ENCODE measurements around the gene SPSB1. TPM values are rescaled to one million over a fixed set of nuclear protein-coding genes. Genes with fewer than 3 reads are reported as not detected.
A peak's percentile ranks its signal among the peaks of the same experiment; 100 is the strongest.

SPSB1 gene
- total RNA-seq, 1 donor from 2014 or later, result 22.0 TPM

DNA sequence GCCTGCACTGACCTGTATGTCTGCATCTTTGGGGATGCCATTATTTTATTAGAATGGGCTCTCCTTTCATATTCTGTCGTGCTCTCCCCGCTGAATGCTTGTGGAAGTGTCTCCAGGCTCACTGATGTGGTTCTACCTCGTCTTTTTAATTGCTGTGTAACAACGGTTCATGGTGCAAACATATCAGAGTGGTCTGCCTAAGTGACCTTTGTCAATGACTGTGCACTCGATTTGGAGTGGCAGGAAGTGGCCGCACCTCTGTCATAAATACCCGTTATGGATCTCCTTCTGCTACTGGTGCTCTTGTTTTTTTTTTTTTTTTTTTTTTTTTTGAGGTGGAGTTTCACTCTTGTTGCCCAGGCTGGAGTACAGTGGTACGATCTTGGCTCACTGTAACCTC, 38.3 kb downstream of the SPSB1 start:
- H3K27me3 Mint-ChIP-seq (ENCODE audit: low read depth), result no peaks in the 10 kb centered on the region
- TF ChIP-seq, protein P1, sequence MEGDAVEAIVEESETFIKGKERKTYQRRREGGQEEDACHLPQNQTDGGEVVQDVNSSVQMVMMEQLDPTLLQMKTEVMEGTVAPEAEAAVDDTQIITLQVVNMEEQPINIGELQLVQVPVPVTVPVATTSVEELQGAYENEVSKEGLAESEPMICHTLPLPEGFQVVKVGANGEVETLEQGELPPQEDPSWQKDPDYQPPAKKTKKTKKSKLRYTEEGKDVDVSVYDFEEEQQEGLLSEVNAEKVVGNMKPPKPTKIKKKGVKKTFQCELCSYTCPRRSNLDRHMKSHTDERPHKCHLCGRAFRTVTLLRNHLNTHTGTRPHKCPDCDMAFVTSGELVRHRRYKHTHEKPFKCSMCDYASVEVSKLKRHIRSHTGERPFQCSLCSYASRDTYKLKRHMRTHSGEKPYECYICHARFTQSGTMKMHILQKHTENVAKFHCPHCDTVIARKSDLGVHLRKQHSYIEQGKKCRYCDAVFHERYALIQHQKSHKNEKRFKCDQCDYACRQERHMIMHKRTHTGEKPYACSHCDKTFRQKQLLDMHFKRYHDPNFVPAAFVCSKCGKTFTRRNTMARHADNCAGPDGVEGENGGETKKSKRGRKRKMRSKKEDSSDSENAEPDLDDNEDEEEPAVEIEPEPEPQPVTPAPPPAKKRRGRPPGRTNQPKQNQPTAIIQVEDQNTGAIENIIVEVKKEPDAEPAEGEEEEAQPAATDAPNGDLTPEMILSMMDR (IDR thresholded peaks at IDR 0.05; ENCODE audit: unreplicated experiment), result no peak
- peaks cover 16% of the 10 kb centered on the region for H3K4me1 Mint-ChIP-seq
- H3K9me3 Mint-ChIP-seq, result no peaks in the 10 kb centered on the region
- H3K27ac Mint-ChIP-seq, result no peak overlapping the region
- H3K4me3 Mint-ChIP-seq, result no peak overlapping the region
- H3K36me3 Mint-ChIP-seq, result peaks cover 5% of the 10 kb centered on the region
- DNase-seq (ENCODE audit: low spot score in 2 of 2, unreplicated experiment in 2 of 2), result no peak

DNA sequence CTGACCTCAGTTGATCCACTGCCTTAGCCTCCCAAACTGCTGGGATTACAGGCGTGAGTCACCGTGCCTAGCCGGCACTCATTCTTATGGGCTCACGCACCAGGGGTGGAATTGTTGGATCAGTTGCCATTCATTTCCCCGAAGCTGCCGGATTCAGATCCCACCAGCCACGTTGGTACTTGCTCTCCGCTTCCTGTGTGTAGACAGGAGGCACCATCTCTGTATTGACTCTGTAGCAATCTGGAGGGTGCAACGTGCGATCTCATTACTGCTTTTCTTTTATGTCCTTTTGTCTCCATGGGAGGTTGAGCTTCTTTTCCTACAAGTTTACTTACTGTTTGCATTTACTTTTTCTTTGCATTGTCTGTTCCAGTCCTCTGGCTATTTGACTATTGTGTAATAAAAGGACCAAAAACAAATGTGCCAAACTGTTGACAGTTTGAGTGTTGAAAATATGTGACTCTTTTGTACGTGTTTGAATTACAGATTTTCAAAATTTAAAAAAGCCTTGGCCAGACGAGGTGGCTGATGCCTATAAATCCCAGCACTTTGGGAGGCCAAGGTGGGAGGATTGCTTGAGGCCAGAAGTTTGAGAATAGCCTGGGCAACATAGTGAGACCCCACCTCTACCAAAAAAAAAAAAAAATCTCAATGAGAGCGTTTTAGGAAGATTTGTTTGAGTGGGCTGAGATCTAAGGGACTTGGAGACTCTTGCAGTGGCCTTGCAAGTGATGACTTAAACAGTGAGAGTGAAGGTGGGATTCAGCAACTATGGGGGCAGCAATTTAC, 39.1 kb downstream of the SPSB1 start:
- H3K36me3 Mint-ChIP-seq, result peaks cover 5% of the 10 kb centered on the region
- H3K4me3 Mint-ChIP-seq, result no peak overlapping the region
- peaks cover 11% of the 10 kb centered on the region for H3K4me1 Mint-ChIP-seq
- DNase-seq (ENCODE audit: low spot score in 2 of 2, unreplicated experiment in 2 of 2), result no peak
- no peaks in the 10 kb centered on the region for H3K9me3 Mint-ChIP-seq
- no peaks in the 10 kb centered on the region for H3K27me3 Mint-ChIP-seq (ENCODE audit: low read depth)
- no peak overlapping the region for H3K27ac Mint-ChIP-seq
- TF ChIP-seq, protein P1 (IDR thresholded peaks at IDR 0.05; ENCODE audit: unreplicated experiment), result no peak

DNA sequence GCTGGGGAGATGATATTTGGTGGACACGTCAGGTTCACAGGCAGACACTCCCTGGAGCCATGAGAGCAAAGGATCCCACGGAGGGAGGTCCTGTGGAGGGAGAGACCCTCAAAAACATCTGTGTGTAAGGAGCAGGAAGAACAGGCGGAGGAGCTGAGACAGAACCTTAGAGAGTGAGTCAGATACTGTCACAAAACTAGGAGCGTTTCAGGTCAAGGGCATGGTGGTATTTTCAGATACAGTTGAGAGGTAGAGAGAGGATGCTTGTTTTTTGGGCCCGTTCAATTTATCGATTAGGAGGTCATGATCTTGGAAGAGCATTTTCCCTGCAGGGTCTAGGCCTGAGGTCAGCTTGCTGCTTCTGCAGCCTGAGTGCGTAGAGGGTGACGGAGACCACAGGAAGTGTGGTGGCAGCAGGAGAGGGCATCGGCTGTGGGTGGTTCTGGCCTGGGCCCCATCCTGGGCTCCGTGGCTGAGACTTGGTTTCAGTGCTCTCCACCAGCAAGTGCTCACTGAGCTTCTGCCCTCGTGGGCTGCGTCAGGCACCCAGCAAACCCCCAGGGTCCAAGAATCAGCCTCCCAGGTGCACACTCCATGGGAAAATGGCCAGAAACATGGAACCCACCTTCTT, 39.9 kb downstream of the SPSB1 start:
- TF ChIP-seq, protein P1 (IDR thresholded peaks at IDR 0.05; ENCODE audit: unreplicated experiment), result no peak
- H3K36me3 Mint-ChIP-seq, result peaks cover 5% of the 10 kb centered on the region
- no peak for DNase-seq (ENCODE audit: low spot score in 2 of 2, unreplicated experiment in 2 of 2)
- H3K27me3 Mint-ChIP-seq (ENCODE audit: low read depth), result no peaks in the 10 kb centered on the region
- peaks cover 7% of the 10 kb centered on the region for H3K4me1 Mint-ChIP-seq
- no peak overlapping the region for H3K4me3 Mint-ChIP-seq
- no peaks in the 10 kb centered on the region for H3K9me3 Mint-ChIP-seq
- H3K27ac Mint-ChIP-seq, result peak overlapping the region; percentile 7

DNA sequence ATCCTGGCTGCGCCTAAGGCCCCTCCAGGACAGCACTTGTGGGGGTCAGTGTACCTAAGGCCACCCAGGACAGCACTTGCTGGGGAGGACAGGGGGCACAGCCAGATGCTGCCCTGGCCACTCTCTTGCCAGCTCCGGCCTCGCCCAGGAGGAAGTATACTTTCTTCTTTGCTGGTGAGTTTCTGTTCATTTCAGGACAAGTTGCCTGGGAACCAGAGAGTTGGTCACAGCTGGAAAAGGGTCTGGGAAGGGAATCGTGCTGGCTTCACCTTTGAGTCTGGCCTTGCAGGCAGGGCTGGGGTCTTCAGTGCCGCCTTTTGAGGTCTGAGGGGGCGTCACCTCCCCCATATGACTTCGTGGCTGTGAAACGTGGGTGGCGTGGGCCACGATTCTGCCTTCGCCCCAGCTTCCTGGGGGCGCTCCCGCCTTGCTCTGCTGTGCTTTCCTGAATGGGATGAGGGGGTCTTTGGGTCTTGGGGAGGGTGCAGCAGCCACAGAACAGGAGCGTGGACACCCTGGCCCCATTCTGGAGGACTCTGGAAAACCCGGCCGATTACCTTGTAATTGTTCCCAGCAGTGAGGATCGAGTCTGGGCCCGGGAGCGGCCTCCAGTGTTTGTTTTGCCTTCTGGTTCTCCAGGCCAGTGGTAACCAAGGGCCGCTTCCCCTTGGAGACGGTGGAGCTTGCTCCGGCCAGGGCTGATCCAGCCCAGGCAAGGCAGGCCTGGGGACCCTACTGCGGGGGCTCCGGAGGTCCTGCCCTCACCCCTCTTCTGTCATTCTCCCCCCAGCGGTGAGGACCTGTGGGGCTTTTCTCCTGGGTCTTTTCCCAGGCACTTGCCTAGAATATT, 45.9 kb downstream of the SPSB1 start:
- H3K4me1 Mint-ChIP-seq, result peaks cover 22% of the 10 kb centered on the region
- no peak overlapping the region for H3K4me3 Mint-ChIP-seq
- peaks cover 8% of the 10 kb centered on the region for H3K9me3 Mint-ChIP-seq
- peaks cover 11% of the 10 kb centered on the region for H3K36me3 Mint-ChIP-seq
- TF ChIP-seq, protein P1 (IDR thresholded peaks at IDR 0.05; ENCODE audit: unreplicated experiment), result no peak
- DNase-seq (ENCODE audit: low spot score in 2 of 2, unreplicated experiment in 2 of 2), result no peak
- H3K27me3 Mint-ChIP-seq (ENCODE audit: low read depth), result no peaks in the 10 kb centered on the region
- H3K27ac Mint-ChIP-seq, result peak overlapping the region; percentile 87

DNA sequence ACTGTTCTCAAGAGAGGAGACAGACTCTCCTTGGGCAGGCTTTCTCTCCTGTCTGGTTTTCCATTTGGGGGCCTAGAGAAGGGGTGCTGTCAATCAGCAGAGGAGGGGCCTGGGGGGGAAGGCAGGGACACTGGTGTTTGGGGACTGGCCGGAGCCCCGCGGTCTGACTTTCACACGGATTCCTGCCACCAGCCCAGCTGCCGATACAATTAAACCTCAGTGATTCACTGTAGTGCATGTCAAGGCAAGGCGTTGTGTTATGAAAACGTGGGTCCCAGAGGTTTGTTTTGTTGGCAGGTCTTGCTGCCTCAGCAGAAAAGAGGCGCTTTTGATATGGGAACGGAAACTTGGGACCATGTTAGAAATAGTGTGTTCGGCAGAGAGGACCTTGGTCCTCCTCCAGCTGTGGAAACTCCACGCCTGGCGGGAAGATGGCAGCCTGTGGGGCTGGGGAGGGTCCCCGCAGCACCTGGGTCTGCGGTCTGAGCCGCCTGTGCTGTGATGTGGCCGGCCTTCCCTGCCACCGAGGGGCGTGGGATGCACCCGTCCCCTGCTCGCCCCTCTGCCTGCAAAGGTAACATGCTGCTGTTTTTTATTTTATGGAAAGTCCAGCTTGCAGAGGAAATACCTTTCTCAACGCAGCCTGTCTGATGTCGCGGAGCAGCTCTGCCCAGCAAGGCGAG, 47.6 kb downstream of the SPSB1 start:
- TF ChIP-seq, protein P1 (IDR thresholded peaks at IDR 0.05; ENCODE audit: unreplicated experiment), result no peak
- Mint-ChIP-seq H3K4me3 (no peak overlapping the region), H3K27me3 (ENCODE audit: low read depth) (no peaks in the 10 kb centered on the region), H3K36me3 (peaks cover 9% of the 10 kb centered on the region), H3K4me1 (peaks cover 22% of the 10 kb centered on the region), H3K9me3 (peaks cover 8% of the 10 kb centered on the region), H3K27ac (peak overlapping the region; percentile 47)
- DNase-seq (ENCODE audit: low spot score in 2 of 2, unreplicated experiment in 2 of 2), result no peak

Measured in mesothelial cell of epicardium (in vitro differentiated cells).